ENCODE data around the gene TXNRD2. TPM values are rescaled to one million over a fixed set of nuclear protein-coding genes. Genes with fewer than 3 reads are reported as not detected.
A peak's percentile ranks its signal among the peaks of the same experiment; 100 is the strongest.
"Not testable (repeated sequence)": the region's sequence is repeated elsewhere in the genome, so short reads cannot be mapped to it uniquely, and the experiment has no call there.

TXNRD2 gene
- total RNA-seq, 1 experiment from 2014 or later, result 22.4 TPM

- peak in 1 of 2 experiments; percentile 66 for DNase-seq
- BruUV-seq (replicated peaks), result no TSS peak
- H4K20me1 ChIP-seq (ENCODE audit: insufficient read depth), result no peaks in the 10 kb centered on the region
- H3K27ac ChIP-seq, result no peak overlapping the region
- H3K9me2 ChIP-seq (ENCODE audit: insufficient read depth), result no peaks in the 10 kb centered on the region
- no peak overlapping the region for H3K4me2 ChIP-seq
- ChIA-PET CTCF (interaction anchor here (0.7 to 1.0 kb wide), 2 partner anchors 168 to 179 kb away, joined by 3 to 10 read pairs; no protein-coding TSS in a partner anchor), POLR2A (ENCODE audit: unreplicated experiment) (no interaction called here)
- TF ChIP-seq CTCF (conservative IDR thresholded peaks at IDR 0.05), result peak; percentile 86
- TF ChIP-seq EZH2 (IDR thresholded peaks at IDR 0.05; ENCODE audit: low read depth), result no peak
- no peaks in the 10 kb centered on the region for H3F3A ChIP-seq (ENCODE audit: insufficient read depth, low read depth)
- intact Hi-C loops (cut with micrococcal nuclease; ENCODE audit: unreplicated experiment), result loop anchor here (1.0 to 5.0 kb wide), 2 partner anchors 179 to 277 kb away; no protein-coding TSS in a partner anchor
- H3K27me3 ChIP-seq (ENCODE audit: insufficient read depth, low read depth), result no peaks in the 10 kb centered on the region
- H2AFZ ChIP-seq, result no peak overlapping the region
- H3K4me3 ChIP-seq, result no peak overlapping the region
- H3K4me1 ChIP-seq (replicated peaks; ENCODE audit: insufficient read depth), result no peaks in the 10 kb centered on the region
- H3K36me3 ChIP-seq (ENCODE audit: low read depth), result no peaks in the 10 kb centered on the region
- no peaks in the 10 kb centered on the region for H3K79me2 ChIP-seq (ENCODE audit: low read depth)
- no peaks in the 10 kb centered on the region for H3K9me3 ChIP-seq (ENCODE audit: insufficient read depth, low read depth)
Observed at GRCh38 chr22:19909350-19910179, 32.1 kb downstream of the TXNRD2 start.

- intact Hi-C loops (cut with micrococcal nuclease; ENCODE audit: unreplicated experiment); DNase-seq; H3K9me2 ChIP-seq (ENCODE audit: insufficient read depth); H3F3A ChIP-seq (ENCODE audit: insufficient read depth, low read depth); H3K36me3 ChIP-seq (ENCODE audit: low read depth); BruUV-seq (replicated peaks); H3K4me3 ChIP-seq; H3K79me2 ChIP-seq (ENCODE audit: low read depth); H2AFZ ChIP-seq; H3K27ac ChIP-seq; H4K20me1 ChIP-seq (ENCODE audit: insufficient read depth); H3K27me3 ChIP-seq (ENCODE audit: insufficient read depth, low read depth); H3K9me3 ChIP-seq (ENCODE audit: insufficient read depth, low read depth); H3K4me2 ChIP-seq; POLR2A ChIA-PET (ENCODE audit: unreplicated experiment); H3K4me1 ChIP-seq (replicated peaks; ENCODE audit: insufficient read depth): not testable (repeated sequence)
- CTCF ChIA-PET, result interaction anchor here (0.9 kb wide), 1 partner anchor 26 kb away, joined by 4 read pairs; no protein-coding TSS in a partner anchor
Observed at GRCh38 chr22:19907902-19908301, 33.7 kb downstream of the TXNRD2 start.

GRCh38 chr22:19906864-19907263 lies 34.8 kb downstream of the TXNRD2 start:
- H3K4me3 ChIP-seq; H4K20me1 ChIP-seq (ENCODE audit: insufficient read depth); CTCF ChIA-PET; H3K36me3 ChIP-seq (ENCODE audit: low read depth); H3K4me1 ChIP-seq (replicated peaks; ENCODE audit: insufficient read depth); H3K79me2 ChIP-seq (ENCODE audit: low read depth); H3K27ac ChIP-seq; H2AFZ ChIP-seq; intact Hi-C loops (cut with micrococcal nuclease; ENCODE audit: unreplicated experiment); H3K4me2 ChIP-seq; H3K9me2 ChIP-seq (ENCODE audit: insufficient read depth); H3F3A ChIP-seq (ENCODE audit: insufficient read depth, low read depth); H3K27me3 ChIP-seq (ENCODE audit: insufficient read depth, low read depth); H3K9me3 ChIP-seq (ENCODE audit: insufficient read depth, low read depth); DNase-seq; POLR2A ChIA-PET (ENCODE audit: unreplicated experiment); BruUV-seq (replicated peaks): not testable (repeated sequence)

- intact Hi-C loops (cut with micrococcal nuclease; ENCODE audit: unreplicated experiment), result no loop called here
- no peak for TF ChIP-seq EZH2 (IDR thresholded peaks at IDR 0.05; ENCODE audit: low read depth)
- TF ChIP-seq CTCF (conservative IDR thresholded peaks at IDR 0.05), result no peak
- H4K20me1 ChIP-seq (ENCODE audit: insufficient read depth), result no peaks in the 10 kb centered on the region
- H3K4me3 ChIP-seq, result no peak overlapping the region
- DNase-seq, result no peak
- no peaks in the 10 kb centered on the region for H3K27me3 ChIP-seq (ENCODE audit: insufficient read depth, low read depth)
- H3K9me3 ChIP-seq (ENCODE audit: insufficient read depth, low read depth), result no peaks in the 10 kb centered on the region
- ChIA-PET POLR2A (ENCODE audit: unreplicated experiment) (no interaction called here), CTCF (no interaction called here)
- H3K79me2 ChIP-seq (ENCODE audit: low read depth), result no peaks in the 10 kb centered on the region
- H3K4me1 ChIP-seq (replicated peaks; ENCODE audit: insufficient read depth), result no peaks in the 10 kb centered on the region
- H3K36me3 ChIP-seq (ENCODE audit: low read depth), result no peaks in the 10 kb centered on the region
- no peak overlapping the region for H2AFZ ChIP-seq
- no peaks in the 10 kb centered on the region for H3K9me2 ChIP-seq (ENCODE audit: insufficient read depth)
- no TSS peak for BruUV-seq (replicated peaks)
- H3K4me2 ChIP-seq, result no peak overlapping the region
- no peak overlapping the region for H3K27ac ChIP-seq
- H3F3A ChIP-seq (ENCODE audit: insufficient read depth, low read depth), result no peaks in the 10 kb centered on the region
Observed at GRCh38 chr22:19905347-19906276, 36.0 kb downstream of the TXNRD2 start.

Measured in PC-9 (cell line).